Left lung (tissue), 10 donors: ENCODE data around the gene ZNRF2. TPM values are rescaled to one million over a fixed set of nuclear protein-coding genes. Genes with fewer than 3 reads are reported as not detected.

ENCODE experiments used
- ATAC-seq: fragments of 200-7000 bp; cut with Tn5 transposase; one replicate; pipeline ENCODE4 v1.9.1; 2020; ENCODE audit warnings: moderate library complexity
- DNase-seq, 4 donors: peaks; one replicate each; pipeline ENCODE4 v3.0.0-alpha.2; 2013 to 2020
- H3K27ac ChIP-seq, 2 donors: fragments of 200-600 bp; sonication (generic) in 1 of 2; one replicate each; pipeline versions ENCODE4 v1.5.0 to v1.8.0; 2020 to 2021
- H3K27me3 ChIP-seq, 2 donors: fragments of 200-600 bp; sonication (generic) in 1 of 2; one replicate each; pipeline versions ENCODE4 v1.5.0 to v1.8.0; 2020 to 2021
- H3K36me3 ChIP-seq, 2 donors: fragments of 200-600 bp; sonication (generic) in 1 of 2; one replicate each; pipeline versions ENCODE4 v1.5.0 to v1.8.0; 2020 to 2021
- H3K4me1 ChIP-seq, 2 donors: fragments of 200-600 bp; one replicate each; pipeline ENCODE4 v1.8.0; 2021
- H3K4me3 ChIP-seq, 2 donors: fragments of 200-600 bp; sonication (generic) in 1 of 2; one replicate each; pipeline versions ENCODE4 v1.5.0 to v1.8.0; 2020 to 2021; ENCODE audit warnings: mild to moderate bottlenecking in 1 of 2
- H3K9me3 ChIP-seq, 2 donors: fragments of 200-600 bp; sonication (generic) in 1 of 2; one replicate each; pipeline versions ENCODE4 v1.5.0 to v1.8.0; 2020 to 2021
- CTCF ChIP-seq, 2 donors: fragments of 200-600 bp; sonication (generic) in 1 of 2; IDR thresholded peaks; one replicate each; pipeline versions ENCODE4 v1.5.0 to v1.8.0; 2021; ENCODE audit warnings: antibody characterized with exemption in 2 of 2
- intact Hi-C, 2 donors: fragments of 100-400 bp; cut with DNase I; formaldehyde crosslinking; loops; one replicate each; pipeline versions ENCODE4 v1.11.2 to v1.14.2; 2022
- polyA plus RNA-seq, 6 donors: library from polyadenylated mRNA; unstranded; fragments of 120-200 nt; gene quantifications; one replicate each; pipeline ENCODE4 v1.2.1, GENCODE V29; 2013; ENCODE audit not compliant: insufficient read length in 6 of 6
- total RNA-seq, 2 donors: library from RNA; stranded (reverse); fragmentation: NEBNext Ultra II Directional; extraction: Animal tissue kit (Norgen Biotek cat#: 25700); gene quantifications; one replicate each; pipeline ENCODE4 v1.2.1, GENCODE V29; 2021
- donor health status: DM: no; HTN: yes; CAD: no.
- donor health status: DM: no; HTN: no; CAD: no.

The ZNRF2 gene
- total and polyA plus RNA-seq, 8 donors: 10.9 to 19.5 (median 12.4) TPM

- H3K27ac ChIP-seq: no peak overlapping the region
- intact Hi-C loops: no loop called here
- no peaks in the 10 kb centered on the region for H3K36me3 ChIP-seq
- H3K27me3 ChIP-seq: no peaks in the 10 kb centered on the region
- DNase-seq (no peak), ATAC-seq (no peak)
- no peaks in the 10 kb centered on the region for H3K9me3 ChIP-seq
- H3K4me1 ChIP-seq: peaks cover 0 to 8% of the 10 kb centered on the region in 2 donors
- H3K4me3 ChIP-seq: no peak overlapping the region
- TF ChIP-seq CTCF (IDR thresholded peaks at IDR 0.05): no peak
Observed at GRCh38 chr7:30281263-30281662, 3.1 kb upstream of the ZNRF2 start.

GRCh38 chr7:30281791-30282190 lies 2.6 kb upstream of the ZNRF2 start:
- ATAC-seq (no peak), DNase-seq (no peak)
- no peak for TF ChIP-seq CTCF (IDR thresholded peaks at IDR 0.05)
- H3K4me3 ChIP-seq: no peak overlapping the region
- intact Hi-C loops: no loop called here
- peaks cover 0 to 14% of the 10 kb centered on the region in 2 donors for H3K4me1 ChIP-seq
- H3K36me3 ChIP-seq: no peaks in the 10 kb centered on the region
- H3K27ac ChIP-seq: no peak overlapping the region
- no peaks in the 10 kb centered on the region for H3K9me3 ChIP-seq
- no peaks in the 10 kb centered on the region for H3K27me3 ChIP-seq

DNA sequence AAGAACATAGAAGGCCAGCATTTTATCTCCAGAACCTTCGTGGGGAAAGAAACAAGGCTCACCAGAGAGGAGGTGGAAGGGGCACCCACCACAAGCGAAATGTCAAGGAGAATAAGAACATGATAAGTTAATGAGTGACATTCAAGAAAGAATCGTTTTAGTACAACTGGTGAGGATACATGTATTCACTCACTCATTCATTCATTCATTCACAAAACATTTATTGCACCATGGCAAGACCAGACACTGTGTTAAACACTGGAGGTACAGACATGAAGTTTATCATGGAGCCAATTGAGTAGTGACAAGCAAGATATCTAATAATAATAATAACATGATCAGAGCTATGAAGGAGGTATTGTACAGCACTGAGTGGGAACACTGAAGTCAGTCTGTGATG lies 1.7 kb upstream of the ZNRF2 start:
- H3K4me1 ChIP-seq: peaks cover 4 to 23% of the 10 kb centered on the region in 2 donors
- no peak overlapping the region for H3K27ac ChIP-seq
- TF ChIP-seq CTCF (IDR thresholded peaks at IDR 0.05): no peak
- no peaks in the 10 kb centered on the region for H3K9me3 ChIP-seq
- H3K36me3 ChIP-seq: no peaks in the 10 kb centered on the region
- H3K27me3 ChIP-seq: no peaks in the 10 kb centered on the region
- no peak overlapping the region for H3K4me3 ChIP-seq
- DNase-seq (no peak), ATAC-seq (no peak)
- intact Hi-C loops: no loop called here

GRCh38 chr7:30285067-30285535 lies 704 bp downstream of the ZNRF2 start:
- Histone ChIP-seq H3K9me3 (no peaks in the 10 kb centered on the region), H3K27ac (peak overlapping the region; percentile 95 to 98), H3K4me1 (peaks cover 4 to 43% of the 10 kb centered on the region in 2 donors), H3K4me3 (peak overlapping the region; percentile 74 to 78), H3K36me3 (no peaks in the 10 kb centered on the region), H3K27me3 (no peaks in the 10 kb centered on the region)
- intact Hi-C loops: no loop called here
- ATAC-seq: peak; percentile 10
- peak in 3 of 4 donors; percentile 40 to 89 (median 43) for DNase-seq
- peak in 1 of 2 donors; percentile 4 for TF ChIP-seq CTCF (IDR thresholded peaks at IDR 0.05)

- H3K4me1 ChIP-seq: peaks cover 4 to 49% of the 10 kb centered on the region in 2 donors
- no peak for ATAC-seq
- peak; percentile 21 to 88 (median 44) for DNase-seq
- H3K27me3 ChIP-seq: no peaks in the 10 kb centered on the region
- no peaks in the 10 kb centered on the region for H3K36me3 ChIP-seq
- intact Hi-C loops: no loop called here
- peak overlapping the region; percentile 74 to 78 for H3K4me3 ChIP-seq
- no peak for TF ChIP-seq CTCF (IDR thresholded peaks at IDR 0.05)
- peak overlapping the region; percentile 95 to 98 for H3K27ac ChIP-seq
- no peaks in the 10 kb centered on the region for H3K9me3 ChIP-seq
Observed at GRCh38 chr7:30285536-30286284, 1.3 kb downstream of the ZNRF2 start.
